ENCODE results near the gene SMIM45.

DNA sequence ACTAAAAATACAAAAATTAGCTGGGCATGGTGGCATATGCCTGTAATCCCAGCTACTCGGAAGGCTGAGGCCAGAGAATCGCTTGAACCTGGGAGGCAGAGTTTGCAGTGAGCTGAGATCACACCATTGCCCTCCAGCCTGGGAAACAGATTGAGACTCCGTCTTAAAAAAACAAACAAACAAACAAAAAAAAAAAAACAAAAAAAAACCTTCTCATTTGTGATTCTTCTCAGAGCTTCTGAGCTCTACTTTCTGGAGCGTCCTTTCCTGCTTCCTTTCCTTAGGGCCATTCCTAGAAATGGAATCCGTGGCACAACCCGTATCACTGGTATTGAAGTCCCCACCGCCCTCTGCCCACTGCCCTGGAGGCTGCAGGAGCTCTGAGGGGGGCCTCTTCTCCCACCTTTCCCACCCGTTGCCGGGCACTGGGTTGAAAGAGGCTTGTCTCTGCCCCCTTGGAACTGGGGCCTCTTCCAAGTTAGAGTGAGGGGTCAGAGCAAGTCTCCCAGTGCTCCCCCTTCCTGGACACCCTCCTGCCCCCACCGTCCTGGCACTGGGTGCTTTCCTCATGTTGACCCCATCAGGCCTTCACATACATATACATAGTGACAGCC lies 35.1 kb upstream of the SMIM45 start:
- TF ChIP-seq, protein P1, sequence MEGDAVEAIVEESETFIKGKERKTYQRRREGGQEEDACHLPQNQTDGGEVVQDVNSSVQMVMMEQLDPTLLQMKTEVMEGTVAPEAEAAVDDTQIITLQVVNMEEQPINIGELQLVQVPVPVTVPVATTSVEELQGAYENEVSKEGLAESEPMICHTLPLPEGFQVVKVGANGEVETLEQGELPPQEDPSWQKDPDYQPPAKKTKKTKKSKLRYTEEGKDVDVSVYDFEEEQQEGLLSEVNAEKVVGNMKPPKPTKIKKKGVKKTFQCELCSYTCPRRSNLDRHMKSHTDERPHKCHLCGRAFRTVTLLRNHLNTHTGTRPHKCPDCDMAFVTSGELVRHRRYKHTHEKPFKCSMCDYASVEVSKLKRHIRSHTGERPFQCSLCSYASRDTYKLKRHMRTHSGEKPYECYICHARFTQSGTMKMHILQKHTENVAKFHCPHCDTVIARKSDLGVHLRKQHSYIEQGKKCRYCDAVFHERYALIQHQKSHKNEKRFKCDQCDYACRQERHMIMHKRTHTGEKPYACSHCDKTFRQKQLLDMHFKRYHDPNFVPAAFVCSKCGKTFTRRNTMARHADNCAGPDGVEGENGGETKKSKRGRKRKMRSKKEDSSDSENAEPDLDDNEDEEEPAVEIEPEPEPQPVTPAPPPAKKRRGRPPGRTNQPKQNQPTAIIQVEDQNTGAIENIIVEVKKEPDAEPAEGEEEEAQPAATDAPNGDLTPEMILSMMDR (IDR thresholded peaks at IDR 0.05) = no peak
- TF ChIP-seq POLR2AphosphoS5 (IDR thresholded peaks at IDR 0.05; ENCODE audit: low read depth, low read length) (no peak), TCF7L2 (IDR thresholded peaks at IDR 0.05; ENCODE audit: low read depth, low read length) (no peak)
- TF ChIP-seq, protein P2, sequence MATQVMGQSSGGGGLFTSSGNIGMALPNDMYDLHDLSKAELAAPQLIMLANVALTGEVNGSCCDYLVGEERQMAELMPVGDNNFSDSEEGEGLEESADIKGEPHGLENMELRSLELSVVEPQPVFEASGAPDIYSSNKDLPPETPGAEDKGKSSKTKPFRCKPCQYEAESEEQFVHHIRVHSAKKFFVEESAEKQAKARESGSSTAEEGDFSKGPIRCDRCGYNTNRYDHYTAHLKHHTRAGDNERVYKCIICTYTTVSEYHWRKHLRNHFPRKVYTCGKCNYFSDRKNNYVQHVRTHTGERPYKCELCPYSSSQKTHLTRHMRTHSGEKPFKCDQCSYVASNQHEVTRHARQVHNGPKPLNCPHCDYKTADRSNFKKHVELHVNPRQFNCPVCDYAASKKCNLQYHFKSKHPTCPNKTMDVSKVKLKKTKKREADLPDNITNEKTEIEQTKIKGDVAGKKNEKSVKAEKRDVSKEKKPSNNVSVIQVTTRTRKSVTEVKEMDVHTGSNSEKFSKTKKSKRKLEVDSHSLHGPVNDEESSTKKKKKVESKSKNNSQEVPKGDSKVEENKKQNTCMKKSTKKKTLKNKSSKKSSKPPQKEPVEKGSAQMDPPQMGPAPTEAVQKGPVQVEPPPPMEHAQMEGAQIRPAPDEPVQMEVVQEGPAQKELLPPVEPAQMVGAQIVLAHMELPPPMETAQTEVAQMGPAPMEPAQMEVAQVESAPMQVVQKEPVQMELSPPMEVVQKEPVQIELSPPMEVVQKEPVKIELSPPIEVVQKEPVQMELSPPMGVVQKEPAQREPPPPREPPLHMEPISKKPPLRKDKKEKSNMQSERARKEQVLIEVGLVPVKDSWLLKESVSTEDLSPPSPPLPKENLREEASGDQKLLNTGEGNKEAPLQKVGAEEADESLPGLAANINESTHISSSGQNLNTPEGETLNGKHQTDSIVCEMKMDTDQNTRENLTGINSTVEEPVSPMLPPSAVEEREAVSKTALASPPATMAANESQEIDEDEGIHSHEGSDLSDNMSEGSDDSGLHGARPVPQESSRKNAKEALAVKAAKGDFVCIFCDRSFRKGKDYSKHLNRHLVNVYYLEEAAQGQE (IDR thresholded peaks at IDR 0.05; ENCODE audit: insufficient read depth in 1 of 2, low read depth in 2 of 2, low read length in 1 of 2) = no peak
